G401 (cell line): ENCODE data around the gene ENKUR. TPM values are rescaled to one million over a fixed set of nuclear protein-coding genes. Genes with fewer than 3 reads are reported as not detected.
A peak's percentile ranks its signal among the peaks of the same experiment; 100 is the strongest.

ENCODE experiments used
- DNase-seq: peaks from one replicate; pipeline ENCODE4 v3.0.0-alpha.2; 2015; ENCODE audit warnings: low spot score
- in situ Hi-C: cut with HindIII; loops from 2 replicates; pipeline ENCODE4 v1.10.0; 2016; ENCODE audit warnings: low sequenced_read_pairs, mixed read lengths
- total RNA-seq: library from RNA; depleted of rRNA; stranded (reverse); fragments of >200 nt; shearing (Covaris generic); gene quantifications from 2 replicates; pipeline ENCODE4 v1.2.3, GENCODE V29; 2014; rRNA removed

Gene ENKUR, protein sequence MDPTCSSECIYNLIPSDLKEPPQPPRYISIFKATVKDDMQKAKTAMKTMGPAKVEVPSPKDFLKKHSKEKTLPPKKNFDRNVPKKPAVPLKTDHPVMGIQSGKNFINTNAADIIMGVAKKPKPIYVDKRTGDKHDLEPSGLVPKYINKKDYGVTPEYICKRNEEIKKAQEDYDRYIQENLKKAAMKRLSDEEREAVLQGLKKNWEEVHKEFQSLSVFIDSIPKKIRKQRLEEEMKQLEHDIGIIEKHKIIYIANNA
- not detected in 2 replicates for total RNA-seq

DNA sequence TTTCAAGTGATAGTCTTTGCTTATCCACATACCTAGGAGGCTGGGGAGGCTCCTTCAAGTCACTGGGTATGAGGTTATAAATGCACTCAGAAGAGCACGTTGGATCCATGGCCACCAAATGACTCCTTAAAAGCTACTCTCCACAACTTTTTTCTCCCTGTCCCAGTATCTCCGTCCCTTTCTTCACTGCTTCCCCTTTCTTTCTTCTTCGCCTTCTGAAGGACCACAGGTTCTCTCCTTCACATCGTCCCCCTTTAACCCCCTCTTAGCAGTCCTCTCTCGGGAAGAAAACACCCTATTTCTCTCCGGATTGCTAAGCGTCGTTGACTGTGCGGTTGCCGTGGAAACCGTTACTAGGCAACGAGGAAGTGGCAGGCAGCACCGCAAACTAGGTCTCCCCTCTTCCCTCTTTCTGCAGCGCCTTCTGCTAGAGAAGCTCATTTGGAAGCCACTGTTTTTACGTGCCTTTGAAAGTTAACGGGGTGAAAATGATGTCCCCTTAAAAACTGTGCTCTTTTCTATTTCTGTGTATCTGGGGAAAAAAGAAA lies at the start of gene ENKUR:
TSS of gene ENKUR (minus strand) at position 331 of the 548 bp plus-strand sequence. CDS start at position 109, 222 bp downstream.
- in situ Hi-C loops, result no loop called here
- DNase-seq, result peak; percentile 95

DNA sequence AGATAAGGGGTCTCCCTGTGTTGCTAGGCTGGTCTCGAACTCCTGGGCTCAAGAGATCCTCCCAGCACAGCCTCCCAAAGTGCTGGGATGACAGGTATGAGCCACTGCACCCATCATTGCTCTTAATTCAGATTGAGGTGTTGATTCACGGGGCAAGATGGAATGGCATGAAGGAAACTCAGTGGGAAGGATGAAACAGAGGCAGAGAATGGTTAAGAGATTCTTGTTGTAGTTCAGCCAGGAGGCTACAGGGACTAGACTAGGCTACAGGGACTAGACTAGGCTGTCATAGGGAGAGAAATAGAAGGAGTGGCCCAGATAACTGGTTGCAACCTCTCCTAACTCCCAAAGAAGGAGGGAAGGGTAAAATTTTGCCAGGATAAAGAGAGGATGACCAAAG lies 48.4 kb upstream of the ENKUR start:
- DNase-seq, result no peak
- in situ Hi-C loops, result no loop called here

DNA sequence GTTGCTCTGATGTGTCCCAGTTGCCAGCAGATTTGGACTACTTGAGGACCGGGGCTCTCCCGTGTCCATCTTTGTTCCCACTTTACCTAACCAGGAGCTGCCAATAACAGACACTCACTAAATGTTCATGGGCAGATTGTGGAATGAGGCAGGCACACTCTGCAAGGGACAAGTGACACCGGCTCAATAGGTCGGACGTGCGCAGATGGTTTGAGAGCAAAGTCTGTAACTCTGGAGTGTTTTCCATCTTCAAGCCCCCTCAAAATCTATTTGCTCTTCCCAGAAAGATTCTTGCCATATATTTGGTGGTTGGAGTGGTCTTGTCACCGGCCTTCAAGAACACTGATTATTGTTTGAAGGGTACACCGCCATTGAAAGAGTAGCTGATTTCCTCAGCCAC lies 47.7 kb upstream of the ENKUR start:
- DNase-seq, result no peak
- in situ Hi-C loops, result no loop called here

DNA sequence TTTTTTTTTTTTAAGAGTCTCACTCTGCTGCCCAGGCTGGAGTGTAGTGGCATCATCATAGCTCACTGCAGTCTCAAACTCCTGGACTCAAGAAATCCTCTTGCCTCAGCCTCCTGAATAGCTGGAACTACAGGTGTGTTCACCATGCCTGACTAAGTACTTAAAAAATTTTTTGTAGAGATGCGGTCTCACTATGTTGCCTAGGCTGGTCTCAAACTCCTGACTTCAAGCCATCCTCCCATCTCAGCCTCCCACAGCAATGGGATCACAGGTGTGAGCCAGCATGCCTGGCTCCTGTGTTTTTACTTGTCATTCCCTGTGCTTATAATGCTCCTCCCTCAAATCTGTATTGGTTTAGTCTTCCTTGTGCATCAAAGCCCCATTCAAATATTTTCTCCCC lies 47.2 kb upstream of the ENKUR start:
- in situ Hi-C loops, result no loop called here
- DNase-seq, result no peak

DNA sequence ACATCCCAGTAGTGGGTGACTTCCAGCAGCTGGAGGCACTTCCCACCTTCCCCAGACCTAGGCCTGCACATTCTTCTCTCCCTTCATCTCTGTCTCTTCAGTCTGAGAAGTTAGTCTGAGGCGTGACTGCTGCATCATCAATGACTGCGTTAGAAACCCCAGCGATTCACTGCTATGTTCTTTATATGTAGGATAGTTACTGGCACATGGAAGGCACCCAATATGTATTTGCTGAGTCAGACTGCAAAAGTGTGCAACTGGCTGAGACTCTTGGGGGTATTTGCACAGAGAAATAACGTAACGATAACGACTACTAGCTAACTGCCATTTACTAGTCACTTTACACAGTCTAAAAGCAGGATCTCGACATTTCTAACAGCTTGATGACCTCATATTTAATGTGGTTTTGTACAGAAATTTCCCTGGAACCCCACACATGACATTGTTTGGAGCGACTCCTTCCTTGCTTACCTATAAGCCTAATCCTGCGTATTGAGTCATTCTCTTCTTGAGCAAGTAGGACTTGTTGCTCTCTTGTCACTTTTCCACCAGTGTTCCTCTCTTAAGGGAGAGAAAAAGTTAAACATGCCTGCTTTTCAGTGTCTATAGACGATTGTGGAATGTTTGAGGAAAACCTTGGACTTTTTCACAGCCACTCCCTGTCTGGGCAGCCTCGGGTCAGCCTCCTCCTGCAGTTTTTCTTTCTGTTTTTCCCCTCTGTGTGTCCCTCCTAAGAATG lies 45.9 kb upstream of the ENKUR start:
- no peak for DNase-seq
- in situ Hi-C loops, result no loop called here

DNA sequence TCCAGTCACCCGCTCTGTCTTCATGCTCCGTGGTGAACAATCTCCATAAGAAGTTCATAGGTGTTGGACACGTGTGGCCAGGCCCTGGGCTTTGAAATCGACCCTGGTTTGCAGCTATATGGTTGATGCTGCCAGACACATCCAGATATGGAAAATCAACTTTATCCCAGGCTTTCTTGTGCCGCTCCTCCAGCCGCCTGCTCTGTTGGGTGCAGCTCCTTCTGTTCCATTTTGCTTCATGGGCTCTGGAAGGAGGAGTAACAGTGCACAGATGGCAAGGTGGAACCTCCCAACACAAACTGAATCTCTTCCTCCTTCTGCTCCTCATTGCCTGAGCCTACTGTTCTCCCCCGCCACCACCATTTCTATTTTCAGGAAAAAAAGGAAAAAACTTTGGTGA lies 45.2 kb upstream of the ENKUR start:
- in situ Hi-C loops, result no loop called here
- no peak for DNase-seq

DNA sequence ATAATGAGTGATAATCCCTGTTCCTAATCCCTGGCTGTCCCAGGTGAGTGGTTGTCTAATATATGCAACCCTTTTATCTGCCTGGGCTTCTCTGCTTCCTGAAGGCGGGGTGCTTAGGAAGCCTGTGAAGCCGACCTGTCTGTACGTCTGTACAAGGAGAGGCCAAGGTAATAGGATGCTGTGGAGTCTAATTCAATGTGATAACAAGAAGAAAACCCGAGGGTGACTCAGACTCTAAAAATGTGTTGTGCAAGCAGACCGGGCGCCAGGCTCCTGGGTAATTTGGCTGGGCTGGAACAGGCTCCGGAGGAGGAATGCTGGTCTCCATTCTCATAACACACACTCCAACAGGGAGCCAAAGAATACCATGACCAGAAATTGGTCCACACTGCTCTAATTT lies 44.0 kb upstream of the ENKUR start:
- no peak for DNase-seq
- in situ Hi-C loops, result no loop called here

DNA sequence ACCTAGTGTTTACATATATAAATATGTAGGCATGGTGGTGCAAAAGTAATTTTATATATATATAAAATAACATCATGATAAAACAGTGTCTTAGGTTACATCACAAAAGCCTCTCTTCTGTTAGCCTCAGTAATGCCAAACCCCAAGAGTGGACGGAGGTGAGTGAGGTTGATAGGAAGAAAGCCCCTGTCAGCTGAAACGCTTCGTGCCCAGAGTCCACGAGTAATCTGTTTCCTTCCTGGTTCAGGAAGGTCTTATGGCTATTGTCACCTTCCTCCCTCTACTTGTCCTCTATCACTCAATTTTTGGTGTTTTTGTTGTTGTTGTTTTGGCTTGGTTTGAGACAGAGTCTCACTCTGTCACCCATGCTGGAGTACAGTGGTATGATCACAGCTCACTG lies 41.9 kb upstream of the ENKUR start:
- DNase-seq, result no peak
- in situ Hi-C loops, result no loop called here

DNA sequence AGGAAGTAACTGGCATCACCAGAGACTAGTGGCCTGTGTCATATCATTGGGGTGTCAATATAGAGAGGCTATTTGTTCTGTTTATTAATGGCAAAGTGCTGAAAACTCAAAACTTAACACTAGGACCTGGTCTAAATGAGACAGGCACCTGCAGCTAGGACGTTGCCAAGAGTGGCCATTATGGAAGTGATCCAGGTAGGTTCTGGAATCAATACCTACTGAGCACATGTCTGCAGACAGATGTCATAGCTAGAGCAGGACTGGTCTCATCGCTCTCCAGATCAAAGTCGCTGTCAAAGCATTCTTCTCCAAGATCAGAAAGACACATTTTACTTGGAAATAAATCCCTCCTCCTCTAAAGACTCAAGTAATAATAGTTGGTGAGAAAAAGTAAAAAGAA lies 40.8 kb upstream of the ENKUR start:
- DNase-seq, result no peak
- in situ Hi-C loops, result no loop called here

DNA sequence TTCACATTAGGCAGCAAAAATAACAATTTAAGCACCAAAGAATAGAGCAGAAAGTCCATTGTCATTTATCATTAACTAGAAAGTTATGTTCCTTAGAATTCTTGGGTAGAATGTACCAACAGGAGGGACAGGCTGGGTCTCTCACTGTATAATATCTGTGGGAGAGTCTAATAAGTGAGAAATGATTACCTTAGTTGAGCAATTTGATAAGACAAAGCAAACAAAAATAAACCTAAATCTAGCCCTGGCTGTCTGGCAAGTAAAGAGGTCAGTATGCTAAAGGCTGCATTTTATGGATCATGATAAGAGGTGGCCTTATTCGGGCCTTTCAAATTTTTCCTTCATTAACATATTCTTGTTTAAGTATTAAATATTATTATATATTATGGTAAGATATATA lies 36.1 kb upstream of the ENKUR start:
- in situ Hi-C loops, result no loop called here
- no peak for DNase-seq

DNA sequence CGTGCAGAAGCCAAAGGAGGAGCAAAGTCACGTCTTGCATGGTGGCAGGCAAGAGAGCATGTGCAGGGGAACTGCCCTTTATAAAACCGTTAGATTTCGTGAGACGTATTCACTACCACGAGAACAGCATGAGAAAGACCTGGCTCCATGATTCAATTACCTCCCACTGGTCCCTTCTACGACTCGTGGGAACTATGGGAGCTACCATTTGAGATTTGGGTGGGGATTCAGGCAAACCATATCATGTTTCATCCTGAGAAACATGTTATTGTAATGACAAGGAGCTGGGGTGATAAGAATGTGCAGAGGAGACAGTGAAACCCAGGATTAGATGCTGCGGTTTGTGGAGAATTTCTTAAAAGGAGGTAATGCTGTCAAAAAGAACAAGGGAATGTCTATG lies 34.4 kb upstream of the ENKUR start:
- in situ Hi-C loops, result no loop called here
- DNase-seq, result no peak

DNA sequence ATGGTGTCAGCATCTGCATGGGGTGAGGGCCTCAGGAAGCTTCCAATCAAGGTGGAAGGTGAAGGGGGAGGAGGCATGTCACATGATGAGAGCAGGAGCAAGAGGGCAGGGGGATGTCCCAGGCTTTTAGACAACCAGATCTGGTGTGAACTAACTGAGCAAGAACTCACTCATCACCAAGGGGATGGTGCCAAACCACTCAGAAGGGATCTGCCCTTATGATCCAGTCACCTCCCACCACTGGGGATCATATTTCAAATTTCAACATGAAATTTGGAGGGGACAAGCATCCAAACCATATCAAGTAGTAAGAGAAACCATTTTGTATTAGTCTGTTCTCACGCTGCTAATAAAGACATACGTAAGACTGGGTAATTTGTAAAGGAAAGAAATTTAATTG lies 34.0 kb upstream of the ENKUR start:
- in situ Hi-C loops, result no loop called here
- no peak for DNase-seq

DNA sequence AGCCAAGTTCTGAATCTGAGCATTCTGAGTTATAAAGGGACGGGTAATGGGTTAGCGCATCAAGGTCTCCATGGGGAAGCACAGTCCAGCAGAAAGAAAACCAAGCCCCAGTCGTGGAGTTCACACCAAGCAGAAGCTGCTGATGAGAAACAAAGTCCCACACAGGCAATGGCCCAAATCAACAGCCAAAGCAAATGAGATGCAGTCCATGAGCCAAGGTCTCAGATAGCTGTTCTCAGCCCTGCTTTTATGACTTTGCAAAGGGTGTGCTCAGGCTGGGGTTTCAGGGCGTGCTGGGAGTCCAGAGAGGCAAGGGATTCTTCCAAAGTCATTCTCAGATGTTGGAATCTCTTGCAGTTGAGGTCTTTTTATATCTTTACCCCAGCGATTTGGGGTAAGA lies 32.5 kb upstream of the ENKUR start:
- peak; percentile 14 for DNase-seq
- in situ Hi-C loops, result no loop called here

DNA sequence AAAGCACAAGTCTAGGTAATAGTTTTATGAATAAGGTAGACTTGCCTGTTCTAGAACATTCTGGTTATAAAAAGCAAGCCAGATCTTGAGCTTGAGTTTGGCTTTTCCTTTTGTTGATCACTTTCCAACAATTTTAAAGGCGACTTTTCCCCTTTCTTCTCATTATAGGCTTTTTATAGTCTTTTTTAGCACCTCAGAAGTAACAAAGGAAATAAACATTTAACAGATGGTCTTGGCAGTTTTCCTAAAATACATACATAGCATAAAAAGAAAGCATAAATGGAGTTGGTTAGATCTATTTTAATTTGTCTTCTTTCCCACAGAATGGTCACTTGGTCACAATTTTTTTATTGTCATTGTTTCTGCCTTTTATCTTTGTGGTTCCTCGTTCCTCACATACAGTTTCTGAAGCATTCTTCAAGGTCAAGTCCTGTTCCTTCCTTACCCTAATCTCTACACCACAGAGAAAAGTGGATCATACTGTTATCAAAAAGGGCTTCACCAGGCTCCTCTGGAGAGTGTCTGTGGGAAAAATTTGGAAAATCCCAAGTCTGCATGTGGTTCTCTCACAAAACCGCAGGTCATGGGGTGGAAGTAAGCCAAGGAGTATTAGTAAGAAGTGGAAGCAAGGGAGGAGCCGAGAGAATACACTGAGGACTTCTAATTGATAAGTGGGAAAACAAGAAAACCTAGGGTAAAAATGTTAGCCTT lies 31.8 kb upstream of the ENKUR start:
- in situ Hi-C loops, result no loop called here
- no peak for DNase-seq

DNA sequence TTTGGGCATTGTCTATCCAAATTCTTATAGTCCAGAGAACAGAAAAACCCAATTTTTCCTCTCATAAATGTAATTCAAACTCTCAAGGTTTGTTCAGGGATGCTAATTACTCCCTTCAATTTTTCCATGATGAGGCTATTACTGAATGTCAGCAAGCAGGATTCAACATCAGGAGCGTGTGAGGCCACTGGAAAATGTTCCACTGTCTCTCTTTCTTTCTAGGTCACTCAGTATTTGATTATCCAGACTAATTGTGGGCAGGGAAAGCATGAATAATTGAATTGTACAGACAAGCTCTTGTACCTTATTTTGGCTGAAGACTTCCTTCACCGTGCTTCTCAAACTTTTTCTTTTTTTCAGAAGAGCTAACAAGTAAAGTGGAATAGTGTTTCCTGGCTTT lies 31.1 kb upstream of the ENKUR start:
- peak; percentile 5 for DNase-seq
- in situ Hi-C loops, result no loop called here

DNA sequence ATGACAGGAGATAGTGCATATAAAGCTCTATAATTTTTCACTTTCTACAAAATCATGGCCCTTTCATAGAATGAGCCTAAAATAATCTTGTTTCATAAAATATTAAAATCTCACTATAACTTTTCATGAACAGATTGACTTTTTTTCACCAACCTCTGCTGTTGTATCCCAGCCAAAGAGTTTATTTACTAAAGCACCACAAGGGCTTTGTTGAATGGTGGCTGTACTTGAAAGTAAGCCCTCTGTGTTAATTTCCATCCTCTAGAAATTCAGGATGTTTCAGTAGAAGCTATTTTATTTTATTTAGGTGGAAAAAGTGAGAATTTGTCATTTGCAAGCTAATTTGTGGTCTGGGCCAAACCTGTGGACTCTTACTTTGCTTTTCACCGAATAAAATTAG lies 30.7 kb upstream of the ENKUR start:
- in situ Hi-C loops, result no loop called here
- DNase-seq, result no peak

DNA sequence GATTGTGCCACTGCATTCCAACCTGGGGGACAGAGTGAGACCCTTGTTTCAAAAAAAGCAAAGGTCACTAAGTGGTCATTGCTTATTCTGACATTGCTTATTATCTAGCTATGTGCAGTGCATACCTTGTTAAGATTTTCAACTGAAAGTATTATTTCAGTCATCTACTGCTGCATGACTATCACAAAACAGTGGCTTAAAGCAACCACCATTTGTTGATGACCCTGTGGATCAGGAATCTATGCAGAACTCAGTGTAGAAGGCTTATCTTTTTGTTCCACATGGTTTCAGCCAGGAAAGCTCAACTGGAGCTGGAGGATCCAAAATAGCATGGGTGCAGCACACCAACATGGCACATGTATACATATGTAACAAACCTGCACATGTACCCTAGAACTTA lies 23.6 kb upstream of the ENKUR start:
- in situ Hi-C loops, result no loop called here

DNA sequence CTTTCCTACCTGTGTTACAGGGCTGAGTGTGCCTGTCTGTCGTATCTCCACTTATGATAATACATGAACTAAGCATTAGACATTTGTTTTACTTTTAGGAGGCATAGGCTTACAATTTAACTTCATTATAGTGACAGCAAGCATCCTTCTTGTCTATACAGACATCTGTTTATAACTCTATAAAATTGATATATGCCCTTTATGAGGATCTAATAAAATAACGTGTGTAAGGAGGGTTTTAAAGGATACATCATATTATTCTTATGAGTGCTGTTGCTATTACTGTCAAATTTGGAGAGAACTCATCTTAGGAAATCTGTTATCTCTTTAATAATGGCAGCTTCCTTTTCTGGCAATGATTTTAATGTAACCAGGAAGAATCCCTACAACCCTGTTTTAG lies 22.4 kb upstream of the ENKUR start:
- no peak for DNase-seq
- in situ Hi-C loops, result no loop called here

More for the DNA sequence above, 23.6 kb upstream of the ENKUR start:
- no peak for DNase-seq

DNA sequence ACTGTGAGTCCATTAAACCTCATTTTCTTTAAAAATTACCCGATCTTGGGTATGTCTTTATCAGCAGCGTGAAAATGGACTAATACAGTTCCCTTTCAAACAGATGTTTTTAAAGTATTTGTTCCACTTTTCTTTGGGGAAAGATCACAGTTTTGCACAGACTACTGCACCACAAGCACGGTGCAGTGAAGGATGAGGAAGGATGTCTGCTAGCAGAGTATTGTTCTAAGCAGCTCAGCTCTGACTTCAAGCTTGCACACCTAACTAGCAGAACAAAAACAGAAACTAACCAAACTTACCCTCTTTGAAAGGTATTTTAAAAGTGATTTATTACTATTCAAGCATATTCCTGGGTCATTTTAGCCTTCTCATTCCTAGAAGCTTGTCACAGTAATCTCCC lies 20.4 kb upstream of the ENKUR start:
- DNase-seq, result peak; percentile 22
- in situ Hi-C loops, result no loop called here

DNA sequence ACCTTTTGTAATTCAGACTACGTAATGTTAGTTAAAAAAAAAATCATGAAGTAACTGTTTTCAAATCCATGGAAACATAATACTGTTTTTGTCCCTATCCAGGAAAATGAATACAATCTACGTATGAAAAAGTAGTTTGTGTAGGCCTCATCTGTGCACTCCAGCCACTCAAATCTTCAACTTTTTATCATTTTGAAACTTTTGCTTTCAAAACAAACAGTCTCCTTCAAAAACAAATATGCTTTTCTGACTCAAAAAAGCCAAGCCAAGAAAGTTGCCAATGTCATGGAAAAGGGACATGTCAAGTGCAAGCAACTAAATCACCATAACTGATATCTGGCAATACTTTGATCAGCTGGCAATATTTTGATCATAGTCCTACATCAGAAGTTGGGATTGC lies 13.6 kb upstream of the ENKUR start:
- in situ Hi-C loops, result no loop called here
- no peak for DNase-seq
